Lower leg skin (tissue), 3 donors: ENCODE results near the gene PMF1.

ENCODE experiments used
- CTCF ChIP-seq, 3 donors: fragments of 450-650 bp; IDR thresholded peaks; one replicate each; pipeline ENCODE4 v1.5.1; 2016; ENCODE audit warnings: antibody characterized with exemption in 3 of 3, mild to moderate bottlenecking in 3 of 3, moderate library complexity in 2 of 3
- POLR2A ChIP-seq, 2 donors: fragments of 450-650 bp; IDR thresholded peaks; one replicate each; pipeline ENCODE4 v1.6.1; 2016 to 2017; ENCODE audit warnings: antibody characterized with exemption in 2 of 2, mild to moderate bottlenecking in 1 of 2, moderate library complexity in 1 of 2

GRCh38 chr1:156180471-156180870, 32.3 kb upstream of the PMF1 start:
- TF ChIP-seq POLR2A (IDR thresholded peaks at IDR 0.05): no peak
- no peak for TF ChIP-seq CTCF (IDR thresholded peaks at IDR 0.05)
